ENCODE data around the gene NOL7. TPM values are rescaled to one million over a fixed set of nuclear protein-coding genes. Genes with fewer than 3 reads are reported as not detected.

Gene NOL7
- total and polyA plus RNA-seq, 2 of the 8 experiments (the other 6 are each of a cell fraction or from before 2014, with no cell fraction given): 16.4 to 70.4 TPM

DNA sequence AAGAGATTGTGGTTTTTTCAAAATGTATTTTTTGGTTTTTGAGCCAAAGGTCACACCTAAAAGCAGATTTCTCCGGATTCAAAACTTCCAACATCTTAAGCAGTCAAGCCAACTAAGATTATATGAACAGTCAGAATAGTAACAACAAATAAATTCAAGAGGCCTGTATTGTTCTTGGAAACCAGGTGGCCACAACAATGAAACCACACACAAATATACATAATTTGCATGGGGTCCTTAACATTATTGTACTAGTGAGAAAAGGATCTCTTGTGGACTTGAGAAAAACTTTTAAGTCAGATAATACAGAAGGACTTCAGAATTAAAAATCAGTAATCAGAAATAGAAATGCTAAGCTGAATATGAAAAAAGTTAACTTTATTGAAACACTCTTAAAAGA is 40.6 kb downstream of the NOL7 start:
- WGBS, 2 experiments (ENCODE audit: extremely low coverage in 1 of 2, insufficient coverage in 1 of 2, insufficient read length in 1 of 2, insufficient replicate concordance in 2 of 2, low coverage in 1 of 2, low lambda C conversion rate in 2 of 2, missing lambda C conversion rate in 1 of 2): 88% methylated on average over 1 of the region's 1 CpG; no CpG with 5 or more reads in 1 of the 2 experiments
- FAIRE-seq: no peak
- no peak overlapping the region for H3K18ac ChIP-seq (ENCODE audit: extremely low read depth, low read length)

More for the DNA sequence above, 40.6 kb downstream of the NOL7 start:
- no peak overlapping the region for H2BK20ac ChIP-seq (ENCODE audit: low read length)
- no peak overlapping the region for H3K4me3 ChIP-seq (ENCODE audit: extremely low read depth in 1 of 4, insufficient read depth in 2 of 4, low read depth in 3 of 4, low read length in 4 of 4)
- CTCF ChIA-PET (ENCODE audit: partially characterized antibody): interaction anchor here (1.1 kb wide), 1 partner anchor 31 kb away, joined by 4 read pairs; no protein-coding TSS in a partner anchor
- H2BK5ac ChIP-seq (ENCODE audit: low read depth, low read length): no peak overlapping the region
- TF ChIP-seq EP300 (IDR thresholded peaks at IDR 0.05; ENCODE audit: borderline replicate concordance in 1 of 2, low read depth in 2 of 2, low read length in 2 of 2): no peak
- TF ChIP-seq CTBP2 (IDR thresholded peaks at IDR 0.05; ENCODE audit: borderline replicate concordance, insufficient read depth, insufficient read length, low read length): no peak
- TF ChIP-seq, protein P1, sequence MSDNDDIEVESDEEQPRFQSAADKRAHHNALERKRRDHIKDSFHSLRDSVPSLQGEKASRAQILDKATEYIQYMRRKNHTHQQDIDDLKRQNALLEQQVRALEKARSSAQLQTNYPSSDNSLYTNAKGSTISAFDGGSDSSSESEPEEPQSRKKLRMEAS (IDR thresholded peaks at IDR 0.05): no peak
- TF ChIP-seq SP4 (IDR thresholded peaks at IDR 0.05; ENCODE audit: low read length): no peak
- TF ChIP-seq CREB1 (IDR thresholded peaks at IDR 0.05): no peak
- no peak overlapping the region for H3K56ac ChIP-seq (replicated peaks; ENCODE audit: insufficient read length, low read depth, low read length)
- H4K91ac ChIP-seq (replicated peaks; ENCODE audit: insufficient read length, low read length): no peak overlapping the region
- no peak overlapping the region for H3K4me2 ChIP-seq (ENCODE audit: insufficient read depth in 1 of 2, low read depth in 2 of 2, low read length in 2 of 2)
- H3K79me2 ChIP-seq (ENCODE audit: control insufficient read depth in 1 of 2, insufficient read depth in 2 of 2, low read length in 2 of 2): peaks cover 4 to 19% of the 10 kb centered on the region in 2 experiments; a peak in 3 of 4 replicates
- H4K8ac ChIP-seq (ENCODE audit: extremely low read depth, insufficient read depth, low read length): no peak overlapping the region
- no peak overlapping the region for H2AFZ ChIP-seq (ENCODE audit: low read length)
- DNase-seq (ENCODE audit: low read depth in 1 of 2, low spot score in 2 of 2): no peak
- POLR2A ChIA-PET (ENCODE audit: partially characterized antibody): no interaction called here
- no peaks in the 10 kb centered on the region for H3K27me3 ChIP-seq (replicated peaks in 1 of 4; ENCODE audit: control insufficient read depth in 3 of 4, extremely low read depth in 1 of 4, insufficient read depth in 3 of 4, low read length in 3 of 4)
- no peak overlapping the region for H2BK12ac ChIP-seq (ENCODE audit: low read depth, low read length)
- no peak overlapping the region for H2BK15ac ChIP-seq (ENCODE audit: low read length)
- H3K9me3 ChIP-seq (ENCODE audit: insufficient read depth in 2 of 2, low read depth in 1 of 2, low read length in 1 of 2): no peaks in the 10 kb centered on the region
- no peaks in the 10 kb centered on the region for H3K79me1 ChIP-seq (ENCODE audit: low read depth, low read length)
- no peak overlapping the region for H3K9ac ChIP-seq (replicated peaks in 1 of 4; ENCODE audit: extremely low read depth in 1 of 4, low read depth in 3 of 4, low read length in 3 of 4)
- no peaks in the 10 kb centered on the region for H3K36me3 ChIP-seq (ENCODE audit: control insufficient read depth in 2 of 4, insufficient read depth in 4 of 4, low read length in 3 of 4)
- no peaks in the 10 kb centered on the region for H3K23me2 ChIP-seq (ENCODE audit: low read depth, low read length)
- H2BK120ac ChIP-seq (replicated peaks; ENCODE audit: low read depth, low read length): no peak overlapping the region
- no peak overlapping the region for H4K5ac ChIP-seq (ENCODE audit: insufficient read length, low read depth, low read length)
- H4K20me1 ChIP-seq (replicated peaks in 1 of 2; ENCODE audit: control insufficient read depth in 1 of 2, insufficient read depth in 2 of 2, low read length in 2 of 2): peaks cover 0 to 4% of the 10 kb centered on the region in 2 experiments
- no peak overlapping the region for H3K4ac ChIP-seq (replicated peaks; ENCODE audit: insufficient read length, low read depth, low read length)
- H3K14ac ChIP-seq (ENCODE audit: insufficient read length): no peak overlapping the region
- no peak overlapping the region for H3K23ac ChIP-seq (ENCODE audit: insufficient read length)
- H3K27ac ChIP-seq (ENCODE audit: low read depth, low read length): no peak overlapping the region
- no peak overlapping the region for H2AK5ac ChIP-seq (ENCODE audit: low read depth, low read length)
- 0 out of 7 replicates have a peak, but pooled peaks cover 0 to 2% (median 0%) of the 10 kb centered on the region in 4 experiments for H3K4me1 ChIP-seq (replicated peaks in 1 of 4; ENCODE audit: control insufficient read depth in 3 of 4, insufficient read depth in 4 of 4, low read length in 3 of 4)
